Activated CD8-positive, alpha-beta memory T cell treated with anti-CD3 and anti-CD28 coated beads, Interleukin-2, amount 50 U/mL, for 1 hour (primary cell): ENCODE data around the gene SEC11A.
"Not testable (repeated sequence)": the region's sequence is repeated elsewhere in the genome, so short reads cannot be mapped to it uniquely, and the experiment has no call there.

Experiments used
- DNase-seq: peaks from one replicate; pipeline ENCODE4 v3.0.0-alpha.2; 2020; ENCODE audit errors: extremely low read depth

Gene SEC11A

DNA sequence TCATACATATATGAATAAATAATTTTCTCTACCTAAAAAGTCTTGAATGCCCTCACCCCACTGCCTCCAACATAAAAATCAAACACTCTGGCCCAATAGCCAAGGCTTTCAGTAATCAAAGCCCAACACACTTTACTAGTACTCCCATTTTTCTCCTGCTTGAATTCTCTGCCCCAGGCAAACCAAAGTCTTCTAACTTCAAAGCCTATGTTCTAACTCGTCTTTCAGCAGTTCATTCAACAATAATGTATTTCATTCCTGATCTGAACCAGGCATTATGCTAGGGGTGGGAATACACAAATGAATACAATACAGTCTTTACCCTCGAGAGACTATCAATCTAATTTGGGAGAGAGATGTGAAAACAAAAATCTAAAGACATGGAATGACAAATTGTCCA, 21.1 kb upstream of the SEC11A start:
- DNase-seq: no peak

DNA sequence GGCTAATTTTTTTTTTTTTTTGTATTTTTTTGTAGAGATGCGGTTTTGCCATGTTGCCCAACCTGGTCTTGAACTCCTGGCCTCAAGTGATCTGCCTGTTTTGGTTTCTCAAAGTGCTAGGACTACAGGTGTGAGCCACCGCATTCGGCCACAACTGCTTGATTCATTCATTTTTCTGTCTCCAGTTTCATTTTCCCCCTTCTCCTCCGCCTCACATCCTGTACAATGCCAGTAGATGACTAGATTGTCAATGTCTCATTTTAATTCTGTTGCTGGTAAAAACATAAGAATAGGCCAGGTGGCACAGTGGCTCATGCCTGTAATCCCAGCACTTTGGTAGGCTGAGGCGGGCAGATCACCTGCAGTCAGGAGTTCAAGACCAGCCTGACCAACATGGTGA, 20.4 kb upstream of the SEC11A start:
- no peak for DNase-seq

DNA sequence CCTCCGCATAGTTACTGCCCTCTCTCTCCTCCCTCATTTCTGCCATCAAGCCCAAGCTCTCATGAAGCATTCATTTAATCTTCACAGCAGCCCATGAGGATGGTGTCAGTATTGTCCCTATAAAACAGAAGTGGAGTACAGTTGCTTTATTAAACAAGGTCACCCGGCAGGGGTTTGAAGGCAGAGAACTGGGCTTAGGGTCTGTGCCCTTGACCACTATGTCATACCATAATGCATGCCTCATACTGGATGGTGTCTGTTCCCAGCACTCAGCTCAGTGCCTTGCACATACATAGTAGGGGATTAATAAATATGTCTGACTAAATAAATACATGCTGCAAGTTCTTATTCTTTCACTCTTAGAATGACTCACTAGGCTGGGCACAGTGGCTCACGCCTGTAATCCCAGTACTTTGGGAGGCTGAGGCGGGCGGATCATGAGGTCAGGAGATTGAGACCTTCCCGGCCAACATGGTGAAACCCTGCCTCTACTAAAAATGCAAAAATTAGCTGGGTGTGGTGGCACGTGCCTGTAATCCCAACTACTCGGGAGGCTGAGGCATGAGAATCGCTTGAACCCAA, 19.6 kb upstream of the SEC11A start:
- DNase-seq: not testable (repeated sequence)

DNA sequence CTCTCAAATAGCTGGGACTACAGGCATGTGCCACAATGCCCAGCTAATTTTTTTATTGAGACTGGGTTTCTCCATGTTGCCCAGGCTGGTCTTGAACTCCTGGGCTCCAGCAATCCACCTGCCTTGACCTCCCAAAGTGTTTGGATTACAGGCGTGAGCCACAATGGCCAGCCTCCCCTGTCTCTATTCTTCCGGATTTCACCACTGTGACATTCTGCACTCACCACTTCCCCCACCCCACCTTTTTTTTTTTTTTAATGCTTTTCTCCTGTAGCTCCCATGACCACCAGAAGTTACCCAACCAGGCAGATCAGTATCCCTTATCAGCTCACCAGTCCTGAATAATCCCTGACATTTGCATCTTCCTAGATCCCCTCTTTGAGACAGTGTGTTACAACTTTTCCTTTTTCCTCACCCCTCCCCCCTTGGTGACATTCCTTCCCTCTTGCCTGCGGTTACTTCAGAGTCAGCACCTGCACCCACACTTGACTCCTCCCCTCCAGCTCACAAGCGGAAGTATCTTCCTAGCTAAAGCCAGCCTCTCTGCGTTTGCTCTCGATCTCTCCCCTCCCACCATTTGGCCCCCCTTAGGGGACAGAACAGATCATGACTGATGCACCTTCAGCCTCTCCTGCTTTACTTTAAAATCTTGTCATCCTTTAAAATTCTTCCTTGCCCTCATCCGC, 19.0 kb upstream of the SEC11A start:
- DNase-seq: no peak

DNA sequence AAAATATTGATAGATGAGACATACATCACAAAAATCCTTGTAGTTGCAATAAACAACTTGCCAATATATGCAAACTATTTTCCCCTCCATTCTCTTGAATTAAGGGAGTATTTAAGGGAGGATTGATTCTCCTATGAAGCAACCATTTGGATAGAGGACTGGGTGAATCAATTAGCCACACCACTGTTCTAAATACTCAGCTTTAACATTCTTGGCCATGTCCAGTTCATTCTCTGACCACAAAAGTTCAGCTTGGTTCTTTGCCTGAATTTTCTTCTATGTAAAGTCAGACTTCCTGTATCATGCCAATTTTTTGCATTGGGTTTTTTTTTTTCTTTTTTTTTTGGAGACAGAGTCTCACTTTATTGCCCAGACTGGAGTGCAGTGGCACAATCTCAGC, 15.8 kb upstream of the SEC11A start:
- no peak for DNase-seq

DNA sequence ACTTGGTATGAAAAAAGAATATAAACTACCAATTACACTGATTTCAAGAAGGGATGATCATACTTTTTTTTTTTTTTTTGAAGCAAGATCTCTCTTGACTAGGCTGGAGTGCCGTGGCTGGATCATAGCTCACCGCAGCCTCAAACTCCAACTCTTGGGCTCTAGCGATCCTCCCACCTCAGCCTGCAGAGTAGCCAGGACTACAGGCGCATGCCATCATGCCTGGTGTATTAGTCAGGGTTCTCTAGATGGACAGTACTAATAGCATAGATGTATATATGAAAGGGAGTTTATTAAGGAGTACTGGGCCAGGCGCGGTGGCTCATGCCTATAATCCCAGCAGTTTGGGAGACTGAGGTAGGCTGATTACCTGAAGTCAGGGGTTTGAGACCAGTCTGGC, 11.5 kb upstream of the SEC11A start:
- no peak for DNase-seq

DNA sequence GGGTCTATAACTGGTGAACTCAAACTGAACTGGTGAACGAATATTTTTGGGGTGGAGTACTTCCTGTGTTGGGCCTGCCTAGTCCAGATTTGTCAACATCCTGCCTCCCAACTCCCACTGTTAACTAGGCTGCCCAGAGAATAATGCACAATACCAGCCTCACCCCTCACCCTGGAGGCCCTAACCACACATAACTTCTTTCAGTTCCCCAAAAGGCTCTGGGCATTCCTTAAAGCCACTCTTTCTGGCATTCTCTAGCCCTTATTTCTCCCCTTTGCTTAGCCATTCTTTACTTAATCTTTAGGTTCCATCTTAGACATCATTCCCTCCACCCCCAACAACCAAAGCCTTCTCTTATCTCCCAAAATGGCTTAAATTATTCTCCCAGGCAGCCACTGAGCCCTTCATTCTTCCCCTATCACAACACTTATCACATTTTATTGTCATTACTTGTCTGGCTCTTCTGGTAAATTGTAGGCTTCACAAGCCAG, 9.1 kb upstream of the SEC11A start:
- DNase-seq: no peak

DNA sequence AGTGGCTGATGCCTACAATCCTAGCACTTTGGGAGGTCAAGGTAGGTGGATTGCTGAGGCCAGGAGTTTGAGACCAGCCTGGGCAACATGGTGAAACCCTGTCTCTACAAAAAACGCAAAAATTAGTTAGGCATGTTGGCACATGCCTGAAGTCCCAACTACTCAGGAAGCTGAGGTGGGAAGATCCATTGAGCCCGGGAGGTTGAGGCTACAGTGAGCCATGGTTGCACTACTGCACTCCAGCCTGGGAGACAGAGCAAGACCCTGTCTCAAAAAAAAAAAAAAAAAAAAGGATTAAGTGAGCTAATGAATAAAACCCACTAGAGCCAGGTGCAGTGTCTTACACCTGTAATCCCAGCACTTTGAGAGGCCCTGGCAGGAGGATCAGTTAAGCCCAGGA, 6.7 kb upstream of the SEC11A start:
- DNase-seq: no peak

DNA sequence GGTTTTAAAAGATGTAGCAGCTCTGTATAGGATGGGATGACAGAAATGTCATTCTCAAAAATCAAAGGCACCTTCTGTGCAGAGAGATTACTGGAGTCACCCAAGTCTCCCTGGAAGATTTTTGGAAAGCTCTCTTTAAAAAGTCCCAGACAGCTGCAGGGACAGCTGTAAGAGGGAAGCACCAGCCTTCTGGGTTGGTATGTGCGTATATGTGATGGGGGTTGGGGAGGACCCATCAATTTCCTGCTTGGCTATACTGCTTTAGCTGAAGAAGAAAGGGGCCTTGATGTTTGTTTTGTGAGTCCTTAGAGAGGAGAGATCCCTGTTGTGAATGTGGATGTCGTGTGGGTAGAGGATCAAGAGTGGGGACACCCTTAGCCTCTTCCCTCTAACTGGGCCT, 5.4 kb upstream of the SEC11A start:
- DNase-seq: no peak

DNA sequence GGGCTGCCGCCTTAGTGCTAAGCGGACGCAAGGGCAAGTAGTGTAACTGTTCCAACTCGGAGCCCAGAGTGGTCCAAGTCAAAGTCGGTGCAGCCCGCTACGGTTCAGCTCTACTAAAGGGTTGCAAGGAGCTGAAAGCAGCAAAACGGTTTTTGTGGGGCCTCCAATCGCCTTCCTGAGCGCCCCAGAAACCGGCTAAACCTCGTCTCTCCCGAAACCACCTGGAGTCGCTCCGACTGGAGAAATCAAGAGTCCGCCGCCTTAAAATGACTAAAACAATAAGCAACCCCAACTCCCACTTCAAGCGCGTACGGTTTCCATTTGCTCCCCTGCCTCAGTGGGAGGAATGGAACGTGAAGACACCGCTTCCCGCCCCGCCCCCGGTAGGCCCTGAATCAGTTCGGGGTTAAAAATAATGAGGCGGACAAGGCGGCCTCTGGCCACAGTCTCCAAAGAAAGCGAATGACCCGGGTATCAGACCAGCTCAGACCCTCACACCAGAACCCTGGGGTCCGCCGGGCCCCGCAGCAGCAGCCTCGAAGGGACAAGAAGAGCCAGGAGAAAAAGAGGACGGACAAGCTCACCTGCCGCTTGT, 401 bp downstream of the SEC11A start:
- no peak for DNase-seq

DNA sequence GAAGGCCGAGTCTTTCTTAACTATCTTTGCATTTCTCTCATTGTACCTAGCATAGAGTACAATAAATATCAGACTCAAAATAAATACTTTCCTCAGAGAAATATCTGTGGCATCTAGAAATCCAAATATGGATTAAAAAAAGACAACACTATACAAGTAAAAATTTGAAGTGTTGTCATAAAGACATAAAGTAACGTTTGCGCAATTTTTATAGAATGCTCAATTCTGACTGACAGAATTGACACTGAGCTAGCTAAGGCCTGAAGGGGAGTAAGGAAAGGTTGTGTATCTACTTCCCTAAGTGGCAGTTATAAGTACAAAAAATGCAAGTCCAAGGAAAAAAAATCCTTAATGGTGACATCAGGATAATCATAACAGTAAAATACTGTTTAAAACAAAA, 1.1 kb downstream of the SEC11A start:
- DNase-seq: no peak

DNA sequence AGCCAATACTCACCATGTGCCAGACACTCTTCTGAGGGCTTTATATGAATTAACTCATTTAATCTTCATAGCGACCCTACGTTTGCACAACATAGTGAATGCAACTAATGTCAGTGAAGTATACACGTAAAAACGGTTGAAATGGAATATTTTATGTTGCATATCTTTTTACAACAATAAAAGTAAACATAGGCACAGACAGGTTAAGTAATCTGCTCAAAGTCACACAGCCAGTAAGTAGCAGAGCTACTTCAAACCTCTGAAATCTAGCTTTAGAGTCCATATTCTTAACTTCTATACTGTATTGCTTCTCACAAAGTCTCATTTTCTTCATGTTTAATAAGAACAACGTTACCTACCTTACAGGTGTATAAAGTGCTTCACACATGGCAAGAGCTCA, 1.6 kb downstream of the SEC11A start:
- DNase-seq: no peak

DNA sequence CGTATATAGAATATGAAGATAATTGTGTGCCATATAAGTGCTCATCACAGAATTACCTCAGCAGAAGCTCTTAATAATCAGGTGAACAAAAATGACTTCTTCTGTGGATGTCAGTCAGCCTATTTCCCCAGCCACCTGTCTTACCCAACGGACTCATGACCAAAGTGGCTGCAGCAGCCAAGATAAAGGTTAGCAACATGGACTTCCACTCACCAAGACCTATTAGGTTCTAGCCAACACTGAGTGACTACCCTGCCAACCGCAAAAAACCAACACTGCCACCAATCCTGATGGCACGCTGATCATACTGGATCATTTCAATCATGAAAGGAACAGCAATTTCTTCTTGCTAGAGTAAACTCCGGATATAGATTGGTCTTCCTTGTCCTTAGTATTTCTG, 12.1 kb downstream of the SEC11A start:
- no peak for DNase-seq

DNA sequence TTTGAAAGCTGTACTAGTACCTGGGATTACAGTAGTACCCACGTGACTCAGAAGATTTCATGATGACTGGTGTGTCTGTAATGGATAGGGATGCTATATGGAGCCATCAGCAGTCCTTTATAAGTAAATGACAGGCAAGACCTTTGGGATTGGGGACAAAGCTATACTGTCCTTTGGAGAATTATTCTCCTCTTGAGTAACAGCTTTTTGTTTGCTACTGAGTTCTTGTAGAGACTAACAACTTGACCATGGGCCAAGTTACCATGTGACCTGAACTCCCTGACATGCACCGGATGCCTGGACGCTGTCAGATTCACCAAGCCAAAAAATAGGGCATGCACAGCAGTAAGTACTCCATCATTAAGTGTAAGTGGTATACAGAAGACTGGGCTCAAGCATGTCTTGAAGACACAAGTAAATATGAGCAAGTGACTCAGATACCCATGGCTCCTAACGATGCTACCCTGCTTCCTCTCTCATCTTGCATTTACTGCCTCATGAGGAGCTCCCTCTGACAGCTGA, 12.9 kb downstream of the SEC11A start:
- no peak for DNase-seq

DNA sequence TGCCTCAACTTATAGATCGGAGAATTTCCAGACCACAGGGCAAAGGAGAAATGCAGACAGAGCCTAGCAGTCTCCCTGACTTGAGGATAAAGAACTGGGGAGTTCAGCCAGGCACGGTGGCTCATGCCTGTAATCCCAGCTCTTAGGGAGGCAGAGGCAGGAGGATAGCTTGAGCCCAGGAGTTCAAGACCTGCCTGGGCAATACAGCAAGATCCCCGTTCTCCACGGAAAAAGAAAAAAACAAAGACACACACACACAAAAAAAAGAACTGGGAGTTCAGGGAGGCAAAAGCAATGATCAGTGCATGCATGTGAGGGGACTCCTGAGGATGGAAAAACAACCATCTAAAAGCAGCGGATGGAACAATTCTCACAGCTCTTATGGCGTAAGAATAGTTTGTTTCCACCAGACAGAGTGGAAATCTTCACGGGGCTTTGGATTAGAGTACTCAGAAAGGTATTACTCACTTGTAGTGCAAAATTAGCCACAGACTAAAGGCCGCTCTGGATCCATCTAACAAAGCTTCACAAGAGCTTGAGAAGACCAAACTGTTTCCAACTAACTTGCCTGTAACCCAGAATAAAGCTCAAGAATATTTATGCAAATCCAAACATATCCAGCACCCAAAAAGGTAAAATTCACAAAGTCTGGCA, 16.3 kb downstream of the SEC11A start:
- DNase-seq: no peak

DNA sequence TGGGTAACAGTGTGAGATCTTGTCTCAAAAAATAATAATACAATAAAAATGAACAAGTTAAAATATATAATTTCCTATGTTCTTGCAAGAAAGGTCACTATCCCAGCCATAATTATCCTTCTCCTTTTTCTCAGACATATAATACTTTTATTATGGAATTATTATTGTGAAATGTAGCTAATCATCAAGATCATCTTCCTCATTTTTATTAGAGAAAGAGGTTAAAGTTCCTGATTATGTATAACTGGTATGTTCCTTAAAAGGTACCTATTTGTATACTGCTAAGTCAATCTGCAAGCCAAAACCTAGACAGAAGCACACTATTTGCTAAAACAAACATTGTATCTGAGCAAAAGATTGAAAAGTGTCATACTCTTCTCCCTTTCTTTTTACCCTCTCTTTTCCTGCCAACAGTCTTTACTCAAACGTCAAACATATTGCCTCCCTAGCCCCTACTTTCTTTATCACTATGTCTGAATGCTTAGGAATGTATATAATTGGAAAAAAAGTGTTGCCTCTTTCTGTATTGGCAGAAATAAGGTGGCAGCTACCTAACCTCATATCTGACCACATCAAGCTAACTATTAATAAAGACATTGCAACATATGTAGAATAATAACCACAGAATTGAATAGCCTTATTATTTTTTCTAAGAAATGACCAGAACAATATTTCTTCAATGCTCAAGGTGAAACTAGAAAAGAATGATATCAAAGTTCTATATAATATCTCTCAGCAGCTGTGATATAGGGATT, 18.5 kb downstream of the SEC11A start:
- no peak for DNase-seq

DNA sequence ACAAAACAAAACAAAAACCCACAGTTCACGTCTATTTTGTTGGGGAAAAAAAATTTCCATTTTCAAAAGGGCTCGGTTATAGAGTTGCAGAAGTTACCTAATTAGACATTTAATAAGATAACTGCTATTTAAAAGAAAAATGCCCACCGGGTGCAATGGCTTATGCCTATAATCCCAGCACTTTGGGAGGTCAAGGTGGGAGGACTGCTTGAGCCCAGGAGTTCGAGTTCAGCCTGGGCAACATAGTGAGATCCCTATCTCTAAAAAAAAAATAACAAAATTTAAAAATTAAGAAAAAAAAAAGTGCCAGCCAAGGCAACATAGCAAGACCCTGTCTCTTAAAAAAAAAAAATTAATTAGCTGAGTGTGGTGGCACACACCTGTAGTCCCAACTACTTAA, 19.2 kb downstream of the SEC11A start:
- DNase-seq: no peak

DNA sequence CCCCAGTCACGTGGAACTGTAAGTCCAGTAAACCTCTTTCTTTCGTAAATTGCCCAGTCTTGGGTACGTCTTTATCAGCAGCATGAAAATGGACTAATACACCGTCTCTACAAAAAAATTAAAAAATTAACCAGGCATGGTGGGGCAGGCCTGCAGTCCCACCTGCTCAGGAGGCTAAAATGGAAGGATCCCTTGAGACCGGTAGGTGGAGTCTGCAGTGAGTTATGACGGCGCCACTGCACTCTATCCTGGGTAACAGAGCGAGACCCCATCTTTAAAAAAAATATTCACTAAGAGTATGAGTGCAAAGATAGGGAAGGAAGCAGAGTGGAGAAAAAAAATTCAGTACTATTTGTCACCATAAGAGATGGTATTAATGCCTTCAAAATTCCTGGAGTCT, 25.6 kb downstream of the SEC11A start:
- no peak for DNase-seq

DNA sequence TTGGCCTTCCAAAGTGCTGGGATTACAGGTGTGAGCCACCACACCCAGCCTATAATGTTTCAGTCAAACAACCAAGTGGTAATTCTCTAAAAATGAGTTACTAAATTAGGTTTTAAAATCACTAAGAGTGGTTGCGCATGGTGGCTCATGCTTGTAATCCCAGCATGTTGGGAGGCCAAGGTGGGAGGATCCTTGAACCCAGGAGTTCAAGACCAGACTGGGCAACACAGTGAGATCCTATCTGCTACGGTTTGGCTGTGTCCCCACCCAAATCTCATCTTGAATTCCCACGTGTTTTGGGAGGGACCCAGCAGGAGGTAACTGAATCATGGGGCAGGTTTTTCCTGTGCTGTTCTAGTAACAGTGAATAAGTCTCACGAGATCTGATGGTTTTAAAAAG, 26.1 kb downstream of the SEC11A start:
- no peak for DNase-seq

DNA sequence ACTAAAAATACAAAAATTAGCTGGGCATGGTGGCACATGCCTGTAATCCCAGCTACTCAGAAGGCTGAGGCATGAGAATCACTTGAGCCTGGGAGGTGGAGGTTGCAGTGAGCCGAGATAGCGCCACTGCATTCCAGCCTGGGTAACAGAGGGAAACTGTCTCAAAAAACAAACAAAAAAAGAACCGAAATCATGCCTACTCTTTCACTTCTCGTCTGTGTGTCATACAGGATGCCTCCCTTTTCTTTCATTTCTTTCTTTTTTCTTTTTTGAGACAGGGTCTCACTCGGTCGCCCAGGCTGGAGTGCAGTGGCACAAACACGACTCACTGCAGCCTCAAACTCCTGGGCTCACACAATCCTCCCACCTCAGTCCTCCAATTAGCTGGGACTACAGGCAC, 29.5 kb downstream of the SEC11A start:
- DNase-seq: not testable (repeated sequence)

DNA sequence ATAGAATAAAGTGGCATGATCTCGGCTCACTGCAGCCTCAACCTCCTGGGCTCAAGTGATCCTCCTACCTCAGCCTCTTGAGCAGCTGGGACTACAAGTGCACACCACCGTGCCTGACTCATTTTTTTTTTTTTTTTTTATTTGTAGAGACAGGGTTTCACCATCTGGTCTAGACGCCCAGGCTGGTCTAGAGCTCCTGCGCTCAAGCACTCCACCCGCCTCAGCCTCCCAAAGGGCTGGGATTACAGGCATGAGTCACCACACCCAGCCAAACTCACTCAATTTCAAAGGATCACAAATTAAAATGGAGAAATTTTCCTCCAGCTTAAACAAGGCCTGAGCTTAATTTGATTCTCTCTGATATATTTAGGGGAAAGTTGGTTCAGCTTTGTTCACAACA, 30.6 kb downstream of the SEC11A start:
- no peak for DNase-seq

DNA sequence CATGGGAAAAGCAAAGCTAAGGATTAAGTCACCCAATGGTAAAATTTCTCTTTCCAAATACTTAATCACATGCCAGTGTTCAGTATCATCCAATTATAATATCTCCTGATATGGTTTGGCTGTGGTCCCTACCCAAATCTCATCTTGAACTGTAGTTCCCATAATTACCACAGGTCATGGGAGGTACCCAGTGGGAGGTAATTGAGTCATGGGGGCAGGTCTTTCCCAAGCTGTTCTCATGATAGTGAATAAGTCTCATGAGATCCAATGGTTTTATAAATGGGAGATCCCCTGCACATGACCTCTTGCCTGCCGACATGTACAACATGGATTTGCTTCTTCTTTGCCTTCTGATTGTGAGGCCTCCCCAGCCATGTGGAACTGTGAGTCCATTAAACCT, 31.8 kb downstream of the SEC11A start:
- no peak for DNase-seq
